Sigmoid colon (tissue), 7 donors: Measurements from ENCODE around the gene KCTD16. TPM values are rescaled to one million over a fixed set of nuclear protein-coding genes. Genes with fewer than 3 reads are reported as not detected.

ENCODE experiments used
- DNase-seq: peaks from one replicate; pipeline ENCODE4 v3.0.0-alpha.2; 2019
- H3K27ac ChIP-seq, 4 donors: fragments of 200-600 bp; sonication (generic); one replicate each; pipeline ENCODE4 v1.5.1; 2016 to 2019; ENCODE audit warnings: mild to moderate bottlenecking in 1 of 4
- H3K27me3 ChIP-seq, 3 donors: fragments of 200-600 bp; sonication (generic); one replicate each; pipeline ENCODE4 v1.5.1; 2019; ENCODE audit warnings: mild to moderate bottlenecking in 1 of 3
- H3K36me3 ChIP-seq, 4 donors: fragments of 200-600 bp; sonication (generic); one replicate each; pipeline ENCODE4 v1.5.1; 2016 to 2019
- H3K4me1 ChIP-seq, 4 donors: fragments of 200-600 bp; sonication (generic); one replicate each; pipeline ENCODE4 v1.5.1; 2017 to 2019
- H3K4me3 ChIP-seq, 4 donors: fragments of 200-600 bp; sonication (generic); one replicate each; pipeline ENCODE4 v1.5.1; 2017 to 2019; ENCODE audit warnings: mild to moderate bottlenecking in 2 of 4, moderate library complexity in 1 of 4
- H3K9me3 ChIP-seq, 4 donors: fragments of 200-600 bp in 3 of 4; sonication (generic) in 3 of 4; one replicate each; pipeline versions ENCODE4 v1.5.1 to v1.6.1; 2013 to 2019
- CTCF ChIP-seq, 4 experiments: fragments of 450-650 bp in 3 of 4; fragments of 200-600 bp in 1 of 4; IDR thresholded peaks; one replicate each; pipeline ENCODE4 v1.5.1; 2016 to 2019; ENCODE audit warnings: antibody characterized with exemption in 4 of 4, mild to moderate bottlenecking in 3 of 4, moderate library complexity in 2 of 4
- EP300 ChIP-seq, 4 donors: sonication (generic); formaldehyde crosslinking; IDR thresholded peaks; one replicate each; pipeline ENCODE4 v1.6.1; 2017; ENCODE audit warnings: antibody characterized with exemption in 4 of 4
- POLR2A ChIP-seq, 2 donors: fragments of 450-650 bp; IDR thresholded peaks; one replicate each; pipeline ENCODE4 v1.6.1; 2016; ENCODE audit warnings: antibody characterized with exemption in 2 of 2, mild to moderate bottlenecking in 2 of 2, moderate library complexity in 2 of 2
- POLR2AphosphoS5 ChIP-seq, 4 donors: sonication (generic); formaldehyde crosslinking; IDR thresholded peaks; one replicate each; pipeline ENCODE4 v1.6.1; 2017; ENCODE audit warnings: antibody characterized with exemption in 4 of 4
- WGBS, 2 donors: extraction: QIAGEN DNeasy Blood & Tissue Kit; methylation state at CpG; one replicate each; pipeline ENCODE4 v1.1.7; 2013; 5-methylcytosine and 5-hydroxymethylcytosine counted together
- intact Hi-C: fragments of 100-400 bp; cut with DNase I; formaldehyde crosslinking; loops from one replicate; pipeline ENCODE4 v1.15.1; 2023
- polyA plus RNA-seq, 3 donors: library from polyadenylated mRNA; stranded (reverse); fragments of 200-250 nt; gene quantifications; one replicate each; pipeline ENCODE4 v1.2.3, GENCODE V29; 2013
- total RNA-seq, 4 donors: library from RNA; depleted of rRNA; stranded (reverse); fragments of >200 nt; gene quantifications; one replicate each; pipeline ENCODE4 v1.1.0, GENCODE V29; 2016
- donor health status: healthy with polysubstance abuse.
- donor health status: Bipolar disorder and iron deficiency.
- donor health status: healthy.

Gene KCTD16
- total and polyA plus RNA-seq, 7 donors, result under 0.01 to 0.71 (median 0.16) TPM; not detected in 2

GRCh38 chr5:144393641-144394435 is 223.2 kb downstream of the KCTD16 start:
- Histone ChIP-seq H3K4me3 (no peak overlapping the region), H3K27me3 (no peaks in the 10 kb centered on the region), H3K4me1 (no peaks in the 10 kb centered on the region), H3K27ac (no peak overlapping the region), H3K36me3 (no peaks in the 10 kb centered on the region), H3K9me3 (no peaks in the 10 kb centered on the region)
- no peak for TF ChIP-seq EP300 (IDR thresholded peaks at IDR 0.05)
- TF ChIP-seq CTCF (IDR thresholded peaks at IDR 0.05), result no peak
- TF ChIP-seq POLR2A (IDR thresholded peaks at IDR 0.05), result no peak
- TF ChIP-seq POLR2AphosphoS5 (IDR thresholded peaks at IDR 0.05), result no peak
- intact Hi-C loops, result no loop called here
- no peak for DNase-seq
- WGBS, 2 donors, result 84 to 88% methylated on average over 4 of the region's 4 CpGs

DNA sequence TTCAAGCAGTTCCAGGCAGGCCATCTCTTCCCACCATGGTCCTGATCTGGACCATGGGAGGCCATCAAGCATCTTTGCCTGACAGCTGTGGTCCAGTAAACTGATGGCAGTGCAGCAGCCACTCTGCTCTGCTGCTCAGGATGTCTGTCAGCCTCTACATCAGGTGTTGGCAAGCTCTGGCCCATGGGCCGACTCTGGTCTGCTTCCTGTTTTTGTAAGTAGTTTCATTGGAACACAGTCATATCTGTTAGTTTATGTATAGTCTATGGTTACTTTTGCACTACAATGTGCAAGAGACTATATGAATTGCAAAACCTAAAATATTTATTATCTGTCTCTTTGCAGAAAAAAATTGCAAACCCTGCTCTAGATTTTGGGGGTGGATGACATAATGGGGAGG is 225.0 kb downstream of the KCTD16 start:
- DNase-seq, result no peak
- no peaks in the 10 kb centered on the region for H3K9me3 ChIP-seq
- 37 to 78% methylated on average over 1 of the region's 1 CpG for WGBS, 2 donors
- H3K27me3 ChIP-seq, result no peaks in the 10 kb centered on the region
- H3K4me3 ChIP-seq, result no peak overlapping the region
- H3K36me3 ChIP-seq, result no peaks in the 10 kb centered on the region
- intact Hi-C loops, result no loop called here
- H3K27ac ChIP-seq, result no peak overlapping the region
- H3K4me1 ChIP-seq, result no peaks in the 10 kb centered on the region
- TF ChIP-seq POLR2AphosphoS5 (IDR thresholded peaks at IDR 0.05) (no peak), POLR2A (IDR thresholded peaks at IDR 0.05) (no peak), CTCF (IDR thresholded peaks at IDR 0.05) (no peak)

- WGBS, 2 donors, result 92 to 93% methylated on average over 2 of the region's 2 CpGs
- Histone ChIP-seq H3K4me1 (no peaks in the 10 kb centered on the region), H3K4me3 (no peak overlapping the region), H3K27me3 (no peaks in the 10 kb centered on the region), H3K36me3 (no peaks in the 10 kb centered on the region), H3K9me3 (no peaks in the 10 kb centered on the region), H3K27ac (no peak overlapping the region)
- no peak for TF ChIP-seq EP300 (IDR thresholded peaks at IDR 0.05)
- TF ChIP-seq POLR2AphosphoS5 (IDR thresholded peaks at IDR 0.05), result no peak
- no peak for DNase-seq
- intact Hi-C loops, result no loop called here
Observed at GRCh38 chr5:144403058-144403457, 232.4 kb downstream of the KCTD16 start.

GRCh38 chr5:144403817-144404420 is 233.2 kb downstream of the KCTD16 start:
- WGBS, 2 donors, result 91 to 94% methylated on average over 4 of the region's 4 CpGs
- H3K4me3 ChIP-seq, result no peak overlapping the region
- TF ChIP-seq POLR2AphosphoS5 (IDR thresholded peaks at IDR 0.05), result no peak
- no peak for TF ChIP-seq CTCF (IDR thresholded peaks at IDR 0.05)
- no peak for TF ChIP-seq POLR2A (IDR thresholded peaks at IDR 0.05)
- TF ChIP-seq EP300 (IDR thresholded peaks at IDR 0.05), result no peak

DNA sequence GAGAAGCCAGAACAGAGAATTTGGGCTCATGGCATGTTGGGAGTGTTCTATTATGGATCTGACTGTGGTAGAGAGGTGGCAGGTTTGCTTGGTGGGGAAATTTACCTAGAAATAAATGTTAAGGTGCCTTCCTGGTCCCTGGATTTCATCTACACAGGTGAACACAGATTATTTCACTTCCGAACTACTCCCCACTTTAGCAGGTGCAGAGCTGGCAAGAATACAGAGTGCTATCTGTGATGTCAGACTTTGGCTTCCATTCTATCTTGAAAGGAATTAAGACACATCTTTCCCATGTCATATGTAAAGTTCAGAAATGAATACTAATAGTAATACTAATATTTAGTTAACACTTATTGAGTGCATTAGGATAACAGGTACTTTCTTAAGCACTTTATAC is 234.0 kb downstream of the KCTD16 start:
- H3K4me3 ChIP-seq, result no peak overlapping the region
- H3K36me3 ChIP-seq, result no peaks in the 10 kb centered on the region
- DNase-seq, result no peak
- intact Hi-C loops, result no loop called here
- no peaks in the 10 kb centered on the region for H3K4me1 ChIP-seq
- 66 to 88% methylated on average over 1 of the region's 1 CpG for WGBS, 2 donors
- TF ChIP-seq CTCF (IDR thresholded peaks at IDR 0.05), result no peak
- no peak for TF ChIP-seq POLR2AphosphoS5 (IDR thresholded peaks at IDR 0.05)
- no peaks in the 10 kb centered on the region for H3K27me3 ChIP-seq
- no peak overlapping the region for H3K27ac ChIP-seq
- H3K9me3 ChIP-seq, result no peaks in the 10 kb centered on the region

More at GRCh38 chr5:144403817-144404420, 233.2 kb downstream of the KCTD16 start:
- H3K27ac ChIP-seq, result no peak overlapping the region
- H3K27me3 ChIP-seq, result no peaks in the 10 kb centered on the region
- H3K9me3 ChIP-seq, result no peaks in the 10 kb centered on the region
- no peaks in the 10 kb centered on the region for H3K36me3 ChIP-seq
- H3K4me1 ChIP-seq, result no peaks in the 10 kb centered on the region
- intact Hi-C loops, result no loop called here
- no peak for DNase-seq
